Uterus (tissue), 4 donors: ENCODE data around the gene STXBP5. TPM values are rescaled to one million over a fixed set of nuclear protein-coding genes. Genes with fewer than 3 reads are reported as not detected.

ENCODE experiments used
- DNase-seq, 2 donors: peaks; one replicate each; pipeline ENCODE4 v3.0.0-alpha.2; 2019 to 2020
- H3K27ac ChIP-seq, 2 donors: fragments of 200-600 bp; sonication (generic); 1 replicate in 1 of 2; 2 replicates in 1 of 2; pipeline ENCODE4 v1.5.1; 2016 to 2018
- H3K27me3 ChIP-seq, 2 donors: fragments of 200-600 bp; sonication (generic); one replicate each; pipeline ENCODE4 v1.5.1; 2018 to 2019; ENCODE audit warnings: control low read depth in 1 of 2
- H3K36me3 ChIP-seq, 2 donors: fragments of 200-600 bp; sonication (generic); one replicate each; pipeline ENCODE4 v1.5.1; 2019; ENCODE audit warnings: control low read depth in 1 of 2
- H3K4me1 ChIP-seq, 2 donors: fragments of 200-600 bp; sonication (generic); one replicate each; pipeline ENCODE4 v1.5.1; 2018 to 2019; ENCODE audit warnings: control low read depth in 1 of 2
- H3K4me3 ChIP-seq, 2 donors: fragments of 200-600 bp; sonication (generic); 1 replicate in 1 of 2; 2 replicates in 1 of 2; pipeline ENCODE4 v1.5.1; 2018 to 2019; ENCODE audit warnings: mild to moderate bottlenecking in 1 of 2
- H3K9me3 ChIP-seq, 2 donors: fragments of 200-600 bp; sonication (generic); one replicate each; pipeline ENCODE4 v1.5.1; 2019; ENCODE audit warnings: control low read depth in 1 of 2
- CTCF ChIP-seq, 4 experiments: fragments of 200-600 bp in 2 of 4; fragments of 450-650 bp in 2 of 4; sonication (generic) in 2 of 4; IDR thresholded peaks; one replicate each; pipeline ENCODE4 v1.5.1; 2016 to 2019; ENCODE audit warnings: antibody characterized with exemption in 4 of 4, mild to moderate bottlenecking in 2 of 4, moderate library complexity in 1 of 4
- POLR2A ChIP-seq, 2 donors: fragments of 450-650 bp; IDR thresholded peaks; one replicate each; pipeline ENCODE4 v1.6.1; 2016; ENCODE audit warnings: antibody characterized with exemption in 2 of 2, mild to moderate bottlenecking in 1 of 2, moderate library complexity in 1 of 2
- intact Hi-C: fragments of 100-400 bp; cut with DNase I; formaldehyde crosslinking; loops from one replicate; pipeline ENCODE4 v1.15.1; 2023; ENCODE audit warnings: low total_unique reads
- total RNA-seq, 4 donors: library from RNA; depleted of rRNA in 3 of 4; stranded (reverse); fragments of >200 nt in 3 of 4; gene quantifications; one replicate each; pipeline versions ENCODE4 v1.1.0 to v1.2.4, GENCODE V29; 2014 to 2023
- donor health status: DM: yes; HTN: yes; CAD: no.

STXBP5 gene
- total RNA-seq, 4 donors from 2014 or later, result 28.9 to 80.2 (median 36.9) TPM

- H3K4me1 ChIP-seq, result peaks cover 4 to 5% of the 10 kb centered on the region in 2 donors
- intact Hi-C loops, result no loop called here
- H3K27me3 ChIP-seq, result no peaks in the 10 kb centered on the region
- no peaks in the 10 kb centered on the region for H3K36me3 ChIP-seq
- H3K4me3 ChIP-seq, result no peak overlapping the region
- TF ChIP-seq POLR2A (IDR thresholded peaks at IDR 0.05) (no peak), CTCF (IDR thresholded peaks at IDR 0.05) (no peak)
- no peak for DNase-seq
- no peak overlapping the region for H3K27ac ChIP-seq
- H3K9me3 ChIP-seq, result no peaks in the 10 kb centered on the region
Measured at GRCh38 chr6:147278891-147279290, 74.7 kb downstream of the STXBP5 start.

GRCh38 chr6:147279427-147279826 is 75.2 kb downstream of the STXBP5 start:
- no peak for TF ChIP-seq CTCF (IDR thresholded peaks at IDR 0.05)
- TF ChIP-seq POLR2A (IDR thresholded peaks at IDR 0.05), result no peak
- Histone ChIP-seq H3K27me3 (no peaks in the 10 kb centered on the region), H3K4me3 (no peak overlapping the region), H3K9me3 (no peaks in the 10 kb centered on the region), H3K4me1 (peaks cover 5 to 7% of the 10 kb centered on the region in 2 donors), H3K27ac (no peak overlapping the region), H3K36me3 (no peaks in the 10 kb centered on the region)
- intact Hi-C loops, result no loop called here
- no peak for DNase-seq

GRCh38 chr6:147281895-147282565 is 77.8 kb downstream of the STXBP5 start:
- H3K27ac ChIP-seq, result peak overlapping the region in 1 of 2 donors; percentile 17
- no peaks in the 10 kb centered on the region for H3K9me3 ChIP-seq
- H3K27me3 ChIP-seq, result no peaks in the 10 kb centered on the region
- TF ChIP-seq POLR2A (IDR thresholded peaks at IDR 0.05), result no peak
- TF ChIP-seq CTCF (IDR thresholded peaks at IDR 0.05), result no peak
- H3K36me3 ChIP-seq, result no peaks in the 10 kb centered on the region
- intact Hi-C loops, result no loop called here
- peaks cover 5 to 9% of the 10 kb centered on the region in 2 donors for H3K4me1 ChIP-seq
- H3K4me3 ChIP-seq, result no peak overlapping the region
- DNase-seq, result no peak

DNA sequence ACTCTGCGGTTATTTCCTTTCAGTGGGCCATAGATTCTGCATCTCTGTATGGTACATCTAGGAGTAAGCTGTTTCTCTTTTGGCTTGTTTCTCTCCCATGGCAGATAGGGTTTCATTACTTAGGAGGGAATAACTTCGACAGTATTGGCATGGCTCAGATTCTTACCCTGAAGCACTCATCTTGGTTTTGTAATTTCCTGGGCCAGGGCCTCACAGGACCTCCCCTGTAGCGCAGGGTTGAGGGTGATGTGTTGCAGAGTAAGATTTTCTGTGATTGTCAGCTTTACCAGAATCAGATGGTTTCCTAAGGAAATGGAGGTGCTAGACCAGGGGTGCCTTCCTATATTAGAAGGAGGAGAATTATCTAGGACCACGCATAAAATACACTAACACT is 78.3 kb downstream of the STXBP5 start:
- H3K9me3 ChIP-seq, result no peaks in the 10 kb centered on the region
- H3K36me3 ChIP-seq, result no peaks in the 10 kb centered on the region
- TF ChIP-seq POLR2A (IDR thresholded peaks at IDR 0.05), result no peak
- no peak for TF ChIP-seq CTCF (IDR thresholded peaks at IDR 0.05)
- DNase-seq, result no peak
- peak overlapping the region in 1 of 2 donors; percentile 17 for H3K27ac ChIP-seq
- intact Hi-C loops, result no loop called here
- H3K4me1 ChIP-seq, result peaks cover 5 to 9% of the 10 kb centered on the region in 2 donors
- no peaks in the 10 kb centered on the region for H3K27me3 ChIP-seq
- H3K4me3 ChIP-seq, result no peak overlapping the region

DNA sequence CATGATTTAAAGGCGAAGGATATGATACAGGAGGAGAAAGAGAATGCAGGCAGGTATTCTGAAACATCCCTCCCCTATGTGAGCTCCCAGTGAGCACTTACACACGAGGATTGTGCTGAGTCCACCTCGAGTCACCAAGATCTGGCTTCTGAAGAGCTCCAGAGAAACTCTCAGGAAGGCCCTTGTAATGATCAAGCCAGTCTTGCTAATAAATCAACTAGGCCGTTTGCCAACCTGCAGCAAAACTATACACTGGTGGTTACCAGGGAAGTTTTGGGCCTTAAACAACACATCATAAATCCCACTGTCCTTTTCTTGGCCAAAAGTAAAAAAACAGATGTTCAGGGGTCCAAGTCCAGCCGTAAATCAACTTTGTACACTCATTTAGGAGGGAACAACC is 79.2 kb downstream of the STXBP5 start:
- H3K27ac ChIP-seq, result peak overlapping the region; percentile 19 to 42
- H3K27me3 ChIP-seq, result no peaks in the 10 kb centered on the region
- H3K36me3 ChIP-seq, result no peaks in the 10 kb centered on the region
- H3K4me3 ChIP-seq, result no peak overlapping the region
- DNase-seq, result peak; percentile 22 to 39
- intact Hi-C loops, result no loop called here
- H3K9me3 ChIP-seq, result no peaks in the 10 kb centered on the region
- TF ChIP-seq POLR2A (IDR thresholded peaks at IDR 0.05), result no peak
- no peak for TF ChIP-seq CTCF (IDR thresholded peaks at IDR 0.05)
- peaks cover 5 to 9% of the 10 kb centered on the region in 2 donors for H3K4me1 ChIP-seq
